Heart left ventricle (tissue), 13 donors: ENCODE measurements around the gene ATF1.

Experiments
- POLR2A ChIP-seq, 2 donors: fragments of 450-650 bp; IDR thresholded peaks; one replicate each; pipeline ENCODE4 v1.6.1; 2017; ENCODE audit warnings: antibody characterized with exemption in 2 of 2, mild to moderate bottlenecking in 2 of 2, moderate library complexity in 2 of 2
- TF ChIP-seq, protein P1 (sequence below), 12 donors: fragments of 200-600 bp; sonication (generic) in 4 of 12; IDR thresholded peaks; one replicate each; pipeline versions ENCODE4 v1.5.0 to v1.8.0; 2018 to 2022; ENCODE audit warnings: antibody characterized with exemption in 12 of 12, mild to moderate bottlenecking in 5 of 12
- donor health status: ischemic (EF 13 %, LVEDD 7.1; RV severe dilation, severe dysfunction).
- donor health status: DM: no; HTN: yes; CAD: no.
- donor health status: DM: no; HTN: no; CAD: no.
- donor health status: ischemic (EF 25% LVEDD 6.9; RV normal size, moderate dysfunction).
- donor health status: ischemic (EF 25% LVEDD 5.7; RV mildly dilated, moderate dysfunction).
- donor health status: ischemic (EF 35%, LVEDD 5.7; RV mildly dilated, moderate dysfunction).
- donor health status: nonischemic (EF 11% LVEDD 7.7; RV severe dilation, severe dysfunction).
- donor health status: DM: yes; HTN: yes; CAD: no.
- donor health status: PGD.
- donor health status: ischemic (EF 29% LVEDD 5.4; RV normal size, mild dysfunction).
- donor health status: nonischemic (EF 23%, LVEDD 6.1; RV moderate dilation, normal function).

DNA sequence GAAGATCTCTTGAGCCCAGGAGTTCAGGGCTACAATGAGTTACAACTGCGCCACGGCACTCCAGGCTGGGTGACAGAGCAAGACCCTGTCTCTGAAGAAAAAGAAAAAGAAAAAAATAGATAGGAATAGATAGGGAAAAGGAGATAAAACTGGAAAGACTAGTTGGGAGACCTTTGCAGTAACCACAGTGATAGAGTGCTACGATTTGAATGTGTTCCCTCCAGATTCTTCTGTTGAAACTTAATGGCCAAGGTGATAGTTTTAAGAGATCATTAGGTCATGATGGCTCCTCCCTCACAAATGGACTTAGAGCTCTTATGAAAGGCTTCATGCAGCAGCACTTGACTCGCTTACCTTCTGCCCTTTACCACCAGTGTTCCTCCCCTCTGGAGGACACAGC lies 13.5 kb upstream of the ATF1 start:
- TF ChIP-seq POLR2A (IDR thresholded peaks at IDR 0.05), result no peak
- TF ChIP-seq, protein P1, sequence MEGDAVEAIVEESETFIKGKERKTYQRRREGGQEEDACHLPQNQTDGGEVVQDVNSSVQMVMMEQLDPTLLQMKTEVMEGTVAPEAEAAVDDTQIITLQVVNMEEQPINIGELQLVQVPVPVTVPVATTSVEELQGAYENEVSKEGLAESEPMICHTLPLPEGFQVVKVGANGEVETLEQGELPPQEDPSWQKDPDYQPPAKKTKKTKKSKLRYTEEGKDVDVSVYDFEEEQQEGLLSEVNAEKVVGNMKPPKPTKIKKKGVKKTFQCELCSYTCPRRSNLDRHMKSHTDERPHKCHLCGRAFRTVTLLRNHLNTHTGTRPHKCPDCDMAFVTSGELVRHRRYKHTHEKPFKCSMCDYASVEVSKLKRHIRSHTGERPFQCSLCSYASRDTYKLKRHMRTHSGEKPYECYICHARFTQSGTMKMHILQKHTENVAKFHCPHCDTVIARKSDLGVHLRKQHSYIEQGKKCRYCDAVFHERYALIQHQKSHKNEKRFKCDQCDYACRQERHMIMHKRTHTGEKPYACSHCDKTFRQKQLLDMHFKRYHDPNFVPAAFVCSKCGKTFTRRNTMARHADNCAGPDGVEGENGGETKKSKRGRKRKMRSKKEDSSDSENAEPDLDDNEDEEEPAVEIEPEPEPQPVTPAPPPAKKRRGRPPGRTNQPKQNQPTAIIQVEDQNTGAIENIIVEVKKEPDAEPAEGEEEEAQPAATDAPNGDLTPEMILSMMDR (IDR thresholded peaks at IDR 0.05), result no peak
